Endometrium (tissue), 2 donors: ENCODE measurements around the gene PLCB1.

Experiments
- FAIRE-seq: peaks from 2 replicates; lab custom pipeline; 2012; peaks lifted over from hg19 to GRCh38; lab: Jason Lieb, UNC
- donor health status: control.
- donor health status: control.

The PLCB1 gene

DNA sequence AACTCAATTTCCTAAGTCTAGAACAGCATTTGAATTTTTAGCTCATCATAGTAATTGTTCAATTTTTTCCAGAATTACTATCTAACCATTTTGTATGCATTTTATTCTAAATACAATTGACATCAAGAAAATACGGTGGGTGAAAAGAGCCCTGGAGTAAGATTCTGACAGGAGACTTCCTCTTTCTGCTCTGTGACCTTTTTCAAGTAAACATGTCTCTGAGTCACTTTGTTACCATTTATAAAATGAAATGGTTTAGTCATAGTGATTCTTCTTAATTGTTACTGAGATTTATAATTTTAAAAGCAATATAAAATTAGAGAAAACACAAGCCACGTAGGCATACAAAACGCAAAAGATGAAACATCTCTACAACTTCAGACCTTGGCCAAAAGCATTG is 80.2 kb downstream of the PLCB1 start:
- no peak for FAIRE-seq

DNA sequence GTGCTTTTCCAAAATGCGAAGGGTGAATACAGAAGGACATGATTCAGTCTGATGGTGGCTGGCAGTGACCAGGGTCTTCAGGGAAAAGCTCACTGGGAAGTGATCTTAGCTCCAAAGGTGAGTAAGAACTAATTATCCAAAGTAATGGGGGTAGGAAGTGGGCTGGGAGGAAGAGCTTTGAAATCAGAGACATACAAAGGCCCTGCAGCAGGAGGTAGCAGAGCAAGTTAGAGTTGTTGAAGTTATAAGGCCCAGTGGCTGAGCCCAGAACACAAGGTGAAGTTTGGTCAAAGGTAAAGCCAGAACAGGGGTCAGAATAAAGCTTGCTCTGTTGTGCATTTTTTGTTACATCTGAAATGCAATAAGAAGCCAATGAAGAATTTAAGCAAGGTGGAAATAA is 81.2 kb downstream of the PLCB1 start:
- FAIRE-seq: no peak

DNA sequence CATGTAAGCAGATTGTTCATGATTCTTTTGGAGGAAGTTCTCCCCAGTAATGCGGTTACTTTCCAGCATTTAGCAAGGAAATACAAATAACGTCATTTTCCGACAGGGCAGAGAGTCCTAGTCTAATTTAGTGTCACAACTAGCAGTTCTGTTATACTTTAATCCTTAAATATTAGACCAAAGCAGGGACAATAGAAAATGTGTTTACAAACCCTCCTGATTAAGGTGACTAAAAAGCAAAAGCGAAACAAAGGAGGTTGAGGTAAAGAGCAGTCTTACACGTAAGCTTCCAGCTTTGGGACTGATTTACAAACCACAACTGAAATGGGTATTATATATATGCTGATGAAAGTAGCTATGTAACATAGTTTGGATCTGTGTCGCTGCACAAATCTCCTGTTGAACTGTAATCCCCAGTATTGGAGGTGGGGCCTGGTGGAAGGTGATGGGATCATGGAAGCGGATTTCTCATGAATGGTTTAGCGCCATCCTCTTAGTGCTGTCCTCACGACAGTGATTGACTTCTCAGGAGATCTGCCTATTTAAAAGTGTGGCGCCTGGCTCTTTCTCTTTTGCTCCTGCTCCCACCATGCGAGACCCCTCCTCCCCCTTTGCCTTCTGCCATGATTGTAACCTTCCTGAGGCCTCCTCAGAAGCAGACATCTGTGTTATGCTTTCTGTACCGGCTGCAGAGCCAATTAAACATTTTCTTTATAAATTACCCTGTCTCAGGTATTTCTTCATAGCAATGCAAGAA is 81.9 kb downstream of the PLCB1 start:
- no peak for FAIRE-seq

DNA sequence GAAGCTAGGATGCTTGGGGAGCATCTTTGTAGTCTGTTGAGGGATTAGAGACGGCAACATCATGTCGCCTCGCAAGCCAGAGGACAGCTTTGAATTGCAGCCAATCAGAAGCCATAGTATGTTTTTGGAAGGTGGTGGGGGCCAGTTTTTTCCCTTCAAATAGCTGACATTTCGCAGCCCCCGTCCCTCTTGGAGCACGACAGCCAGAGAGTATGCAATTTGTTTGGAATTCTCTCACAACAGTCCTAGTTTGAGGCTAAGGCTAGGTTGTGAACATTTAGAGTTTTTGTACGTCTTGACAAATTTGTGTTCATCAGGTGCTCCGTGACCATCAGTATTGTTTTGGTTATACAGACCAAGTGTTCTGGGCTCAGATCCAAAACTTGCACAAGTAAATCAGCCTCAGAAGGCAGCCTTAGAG is 83.3 kb downstream of the PLCB1 start:
- FAIRE-seq: peak; percentile 21

GRCh38 chr20:8216375-8217200 is 84.5 kb downstream of the PLCB1 start:
- no peak for FAIRE-seq

DNA sequence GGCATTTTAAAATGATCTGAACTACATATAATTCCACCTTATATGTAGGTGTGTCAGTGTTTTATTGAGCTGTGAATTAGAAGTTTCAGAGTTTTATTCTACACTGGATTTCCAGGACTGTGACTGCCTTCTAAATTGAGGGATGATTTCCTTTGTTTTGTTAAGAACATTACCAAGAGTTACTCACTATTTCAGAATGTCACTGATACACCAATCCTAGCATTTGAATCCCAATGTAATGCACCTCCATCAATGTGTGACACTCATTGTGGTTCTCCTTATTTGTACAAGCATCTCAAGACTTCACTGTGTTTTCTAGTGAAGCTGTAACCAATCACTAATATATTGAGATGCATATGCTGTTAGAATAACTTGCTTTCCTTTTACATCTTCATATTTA is 86.8 kb downstream of the PLCB1 start:
- no peak for FAIRE-seq

DNA sequence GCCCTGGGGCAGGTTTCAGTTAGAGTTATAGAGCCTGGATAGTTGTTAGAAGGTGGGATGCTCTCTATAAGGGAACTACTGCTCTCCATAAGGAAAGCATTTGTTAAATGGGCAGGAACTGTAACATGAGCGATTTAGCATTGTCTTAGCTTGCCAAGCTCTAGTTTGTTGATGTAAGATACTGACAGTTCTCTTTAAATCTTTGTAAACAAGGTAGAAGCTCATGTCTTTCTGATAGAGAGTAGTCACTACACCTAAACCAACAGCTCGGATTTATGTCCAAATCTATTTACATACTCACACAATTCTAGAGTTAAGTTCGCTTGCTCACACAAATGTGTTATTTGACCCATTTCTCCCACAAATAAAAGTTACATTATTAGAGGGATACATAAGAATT is 87.3 kb downstream of the PLCB1 start:
- no peak for FAIRE-seq

DNA sequence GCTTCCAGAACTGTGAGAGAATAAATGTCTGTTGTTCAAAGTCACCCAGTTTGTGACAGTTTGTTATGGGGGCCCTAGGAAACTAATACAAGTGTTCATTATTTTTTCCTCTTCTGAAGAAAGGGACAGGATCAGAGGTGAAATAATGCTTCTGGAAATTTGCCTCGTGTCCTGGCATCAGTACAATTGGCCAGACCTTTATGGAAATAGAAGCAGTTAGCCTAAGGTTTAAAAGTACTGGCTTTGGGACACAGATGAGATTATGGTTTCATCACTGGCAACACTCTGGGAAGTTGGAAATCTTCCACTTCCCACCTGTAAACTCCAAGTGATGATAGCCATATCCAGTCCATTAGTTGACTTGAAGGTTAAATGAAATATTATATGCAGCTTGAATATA is 88.7 kb downstream of the PLCB1 start:
- no peak for FAIRE-seq

- peak; percentile 8 for FAIRE-seq
These were observed 89.9 kb downstream of the PLCB1 start for GRCh38 chr20:8221887-8222419.

DNA sequence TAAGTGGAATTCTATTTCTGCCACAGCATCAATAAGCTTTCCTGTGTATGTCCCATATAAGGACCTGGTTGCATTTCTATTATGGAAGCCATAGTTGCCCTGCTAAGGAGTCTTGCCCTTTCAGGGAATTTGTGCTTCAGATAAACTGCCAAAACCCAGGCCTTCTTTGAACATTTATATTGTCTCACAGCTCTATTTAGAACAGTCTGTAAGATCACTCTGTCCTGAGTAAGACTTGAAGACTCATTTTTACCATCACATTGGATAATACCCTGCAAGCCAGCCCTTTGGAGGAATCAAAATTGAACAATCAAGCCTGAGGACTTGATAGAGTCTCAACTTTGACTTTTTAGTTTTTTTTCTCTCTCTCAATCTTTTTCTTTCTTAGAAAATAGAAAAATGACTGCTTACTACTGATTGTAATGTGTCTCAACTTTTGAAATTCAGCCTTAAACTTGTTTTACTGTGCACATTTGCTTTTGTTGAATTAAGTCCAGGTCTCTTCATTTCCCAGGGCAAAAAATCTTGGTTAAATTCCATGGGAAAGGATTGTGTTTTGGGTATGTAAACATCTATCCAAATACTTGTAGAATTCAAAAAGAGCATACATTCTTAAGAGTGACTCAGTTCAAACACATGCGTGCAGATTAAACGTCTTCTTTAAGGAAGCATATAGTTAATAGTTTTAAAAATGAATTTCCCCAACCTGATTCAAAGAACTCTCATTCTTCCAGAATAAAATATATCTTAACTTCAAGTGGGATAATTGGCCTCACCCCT is 91.2 kb downstream of the PLCB1 start:
- peak; percentile 77 for FAIRE-seq

DNA sequence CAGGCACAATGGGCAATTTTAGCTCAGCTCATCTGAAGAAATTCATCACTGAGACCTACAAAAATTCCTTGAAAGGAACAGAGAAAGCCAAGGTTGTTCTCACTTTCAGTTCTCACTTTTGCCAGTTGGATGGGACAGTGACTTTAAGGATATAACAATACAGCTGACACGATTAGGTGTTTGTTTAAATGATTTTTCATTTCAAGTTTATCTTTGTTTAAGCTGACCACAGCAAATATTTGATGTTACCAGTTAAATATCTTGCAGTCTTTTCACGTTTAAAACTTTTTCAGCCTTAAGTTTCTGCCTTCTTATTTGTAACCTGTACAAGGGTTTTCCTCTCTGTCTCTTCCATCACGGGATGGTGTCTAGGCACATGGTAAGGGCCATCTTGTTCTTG is 93.6 kb downstream of the PLCB1 start:
- FAIRE-seq: no peak

DNA sequence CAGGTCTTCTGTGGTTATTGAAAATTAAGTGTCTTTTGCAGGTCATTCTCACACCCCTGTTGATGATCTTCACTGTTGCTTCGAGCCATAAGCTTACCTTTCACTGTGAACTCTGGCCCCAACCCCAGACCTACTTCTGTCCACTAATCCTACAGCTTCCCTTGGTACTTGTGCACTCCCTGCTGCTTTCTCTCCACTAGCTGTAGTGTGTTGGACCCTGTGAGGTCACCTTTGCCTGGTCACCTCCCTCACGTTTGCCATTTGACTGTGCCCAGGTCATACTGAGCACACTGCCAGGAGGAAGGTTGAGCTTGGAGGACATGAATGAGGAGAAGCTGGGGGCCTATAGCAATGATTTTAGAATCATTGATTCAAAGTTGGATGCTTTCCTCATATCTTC is 94.0 kb downstream of the PLCB1 start:
- no peak for FAIRE-seq

DNA sequence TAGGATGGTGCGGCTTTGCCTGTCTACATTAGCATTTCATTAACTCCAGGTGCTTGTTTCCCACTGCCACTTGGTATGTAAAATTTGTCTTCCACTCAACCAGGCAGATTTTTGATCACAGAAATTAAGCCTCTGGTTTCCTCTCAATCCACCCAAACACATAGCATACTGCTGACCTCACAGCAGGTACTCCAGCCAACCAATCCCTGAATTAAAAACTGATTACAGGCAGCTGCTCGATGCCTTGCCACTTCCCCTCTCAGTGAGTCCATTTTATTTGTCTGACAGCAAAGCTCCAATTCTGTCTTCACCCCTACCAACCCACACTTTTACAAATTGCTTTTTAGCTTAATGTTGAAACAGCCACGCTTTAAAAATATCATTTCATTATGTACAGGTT is 95.2 kb downstream of the PLCB1 start:
- FAIRE-seq: no peak

DNA sequence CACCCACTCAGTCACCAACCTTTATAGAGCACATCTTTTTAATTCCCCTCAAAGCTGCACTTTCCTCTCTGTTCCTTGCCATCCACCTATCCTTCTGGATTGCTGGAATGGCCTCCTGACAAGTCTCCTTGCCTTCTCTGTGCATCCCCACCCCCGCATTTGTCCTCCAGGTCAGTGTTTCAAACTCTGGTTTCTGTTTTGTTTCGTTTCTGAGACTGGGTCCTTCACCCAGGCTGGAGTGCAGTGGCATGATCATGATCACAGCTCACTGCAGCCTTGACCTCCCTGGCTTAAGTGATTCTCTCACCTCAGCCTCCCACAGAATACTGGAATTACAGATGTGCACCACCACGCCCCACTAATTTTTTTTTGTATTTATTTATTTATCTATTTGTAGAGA is 96.2 kb downstream of the PLCB1 start:
- FAIRE-seq: no peak

GRCh38 chr20:8229090-8229489 is 97.0 kb downstream of the PLCB1 start:
- no peak for FAIRE-seq

DNA sequence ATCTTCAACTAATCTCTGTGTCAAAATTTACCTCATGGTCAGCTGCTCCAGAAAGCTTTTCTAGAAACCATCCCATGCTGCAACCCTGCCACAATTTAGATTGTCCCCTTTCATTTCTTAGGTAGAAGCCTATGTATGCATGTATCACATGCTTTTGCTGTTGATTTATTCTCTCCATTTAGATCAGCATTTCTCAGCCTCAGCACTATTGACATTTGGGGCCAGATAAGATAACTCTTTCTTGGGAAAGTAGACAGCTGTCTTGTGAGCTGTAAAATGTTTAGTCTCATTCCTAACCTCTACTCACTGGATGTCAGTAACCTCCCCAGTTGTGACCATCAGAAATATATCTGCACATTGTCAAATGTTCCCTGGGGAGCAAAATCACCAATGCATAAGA is 99.0 kb downstream of the PLCB1 start:
- no peak for FAIRE-seq

GRCh38 chr20:8232332-8232731 is 100.3 kb downstream of the PLCB1 start:
- no peak for FAIRE-seq

- FAIRE-seq: no peak
These were observed 102.5 kb downstream of the PLCB1 start for GRCh38 chr20:8234580-8234979.

GRCh38 chr20:8242066-8242465 is 110.0 kb downstream of the PLCB1 start:
- no peak for FAIRE-seq

DNA sequence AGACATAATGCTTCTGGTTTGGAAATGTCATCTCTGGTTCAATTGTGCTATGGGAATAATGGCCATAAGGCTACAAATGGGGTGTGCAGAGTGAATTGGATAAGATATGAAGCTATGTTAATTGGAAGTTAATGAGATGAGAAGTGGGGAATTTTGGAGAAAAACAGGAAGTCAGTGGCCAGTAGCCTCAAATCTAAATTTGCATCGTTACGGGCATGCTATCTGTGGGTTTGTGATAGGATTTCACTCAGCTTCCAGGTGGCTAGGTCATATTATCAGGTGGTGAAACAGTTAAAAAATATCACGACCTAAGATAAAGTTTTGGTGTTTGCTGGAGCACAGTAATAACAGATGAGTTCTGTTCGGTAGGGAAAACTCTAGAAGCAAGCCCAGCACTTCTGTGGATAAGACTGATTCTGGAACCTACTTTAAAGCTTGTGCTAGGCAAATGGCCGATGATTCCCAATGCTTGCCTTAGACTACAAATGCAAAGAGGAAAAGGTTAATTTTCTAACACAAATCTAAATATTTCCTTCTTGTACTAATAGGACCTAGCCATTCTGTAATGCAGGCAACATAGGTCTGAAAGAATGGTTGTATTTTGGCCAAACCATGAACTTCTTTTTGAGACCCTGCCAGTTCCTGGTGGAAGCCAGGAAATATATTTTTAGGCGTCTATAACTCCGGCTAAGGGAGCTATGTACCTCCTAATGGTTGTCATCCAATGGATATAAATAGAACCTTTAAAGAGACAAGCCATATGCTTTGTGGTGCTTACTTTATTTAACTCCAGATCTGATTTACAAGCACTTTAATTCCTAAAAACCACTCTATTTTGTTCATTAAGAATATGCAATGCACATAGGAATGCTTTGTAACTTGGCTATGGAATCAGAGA is 111.0 kb downstream of the PLCB1 start:
- peak; percentile 77 for FAIRE-seq

GRCh38 chr20:8244637-8245036 is 112.6 kb downstream of the PLCB1 start:
- FAIRE-seq: peak; percentile 55

DNA sequence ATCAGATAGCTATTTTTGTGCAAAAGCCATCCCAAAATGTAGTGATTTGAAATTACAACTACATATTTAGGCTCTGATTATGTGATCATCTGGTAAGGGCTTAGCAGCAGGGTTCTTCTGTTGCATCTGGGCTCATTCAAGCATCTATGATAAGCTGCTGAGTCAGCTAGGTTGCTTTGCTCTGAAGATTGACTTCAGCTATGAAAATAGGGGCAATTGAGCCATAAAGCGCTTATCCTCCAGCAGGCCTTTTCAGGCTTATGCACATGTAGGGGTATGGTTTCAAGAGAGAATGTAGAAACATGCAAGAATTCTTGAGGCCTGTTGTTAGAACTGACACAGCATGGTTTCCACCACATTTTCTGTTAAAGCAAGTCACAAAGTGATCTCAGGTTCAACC is 114.1 kb downstream of the PLCB1 start:
- FAIRE-seq: no peak
